Stimulated activated CD4-positive, alpha-beta T cell treated with anti-CD3 and anti-CD28 coated beads, Interleukin-15, amount 100 ng/mL, for 1 hour (primary cell): ENCODE measurements around the gene RIN3.

Experiments
- DNase-seq, 2 donors: peaks; one replicate each; pipeline ENCODE4 v3.0.0-alpha.2; 2020; ENCODE audit warnings: low read depth in 1 of 2, low spot score in 1 of 2

The RIN3 gene

GRCh38 chr14:92573761-92574498, 60.3 kb downstream of the RIN3 start:
- DNase-seq, result no peak

GRCh38 chr14:92575061-92575747, 61.6 kb downstream of the RIN3 start:
- no peak for DNase-seq

GRCh38 chr14:92575748-92576303, 62.2 kb downstream of the RIN3 start:
- no peak for DNase-seq

GRCh38 chr14:92577321-92577742, 63.8 kb downstream of the RIN3 start:
- DNase-seq, result no peak

GRCh38 chr14:92578511-92578910, 64.9 kb downstream of the RIN3 start:
- DNase-seq, result no peak

GRCh38 chr14:92579244-92579936, 65.8 kb downstream of the RIN3 start:
- DNase-seq, result no peak

- DNase-seq, result no peak
Observed at GRCh38 chr14:92581206-92581605, 67.6 kb downstream of the RIN3 start.

GRCh38 chr14:92581966-92582566, 68.5 kb downstream of the RIN3 start:
- no peak for DNase-seq

- no peak for DNase-seq
Observed at GRCh38 chr14:92582706-92583452, 69.3 kb downstream of the RIN3 start.

- DNase-seq, result no peak
Observed at GRCh38 chr14:92584220-92584619, 70.6 kb downstream of the RIN3 start.

GRCh38 chr14:92584816-92585215, 71.2 kb downstream of the RIN3 start:
- DNase-seq, result no peak

- no peak for DNase-seq
Observed at GRCh38 chr14:92585981-92586937, 72.7 kb downstream of the RIN3 start.

- DNase-seq, result no peak
Observed at GRCh38 chr14:92586963-92587699, 73.5 kb downstream of the RIN3 start.

GRCh38 chr14:92587700-92588085, 74.1 kb downstream of the RIN3 start:
- no peak for DNase-seq

GRCh38 chr14:92589213-92589852, 75.8 kb downstream of the RIN3 start:
- DNase-seq, result no peak

GRCh38 chr14:92590176-92590575, 76.6 kb downstream of the RIN3 start:
- DNase-seq, result no peak

GRCh38 chr14:92590941-92591340, 77.4 kb downstream of the RIN3 start:
- DNase-seq, result no peak

GRCh38 chr14:92591346-92591745, 77.8 kb downstream of the RIN3 start:
- no peak for DNase-seq
